Rectal smooth muscle tissue (tissue), 1 donor: ENCODE results near the gene SUN2.

Source experiments
- H3K27ac ChIP-seq: one replicate; pipeline ENCODE4 v1.7.0; 2013; ENCODE audit warnings: low read depth, low read length, inconsistent platforms
- H3K27me3 ChIP-seq: one replicate; pipeline ENCODE4 v1.7.0; 2013; ENCODE audit warnings: low read length; ENCODE audit not compliant: control insufficient read depth, insufficient read depth
- H3K36me3 ChIP-seq: one replicate; pipeline ENCODE4 v1.7.0; 2013; ENCODE audit warnings: low read length; ENCODE audit not compliant: control insufficient read depth, insufficient read depth
- H3K4me1 ChIP-seq: one replicate; pipeline ENCODE4 v1.7.0; 2013; ENCODE audit warnings: low read length; ENCODE audit not compliant: control insufficient read depth, insufficient read depth
- H3K4me3 ChIP-seq: one replicate; pipeline ENCODE4 v1.7.0; 2013; ENCODE audit warnings: low read length
- H3K9ac ChIP-seq: one replicate; pipeline ENCODE4 v1.7.0; 2013; ENCODE audit warnings: low read length

The SUN2 gene

DNA sequence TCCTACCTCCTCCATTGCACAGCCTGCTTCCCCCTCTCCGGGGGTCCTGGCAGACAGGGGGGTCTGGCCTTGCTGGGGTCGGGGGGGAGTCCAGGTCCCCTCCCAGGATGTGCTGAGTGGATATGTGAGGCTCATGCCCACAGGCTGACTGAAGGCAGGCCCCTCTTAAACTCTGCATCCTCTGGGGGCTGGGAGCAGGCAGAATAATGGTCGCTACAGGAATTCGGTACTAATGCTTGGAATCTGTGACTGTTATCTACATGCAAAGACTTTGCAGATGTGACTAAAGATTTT is 1.6 kb upstream of the SUN2 start:
- Histone ChIP-seq H3K9ac (no peak overlapping the region), H3K4me3 (no peak overlapping the region), H3K27ac (no peak overlapping the region), H3K4me1 (peaks cover 12% of the 10 kb centered on the region), H3K27me3 (no peaks in the 10 kb centered on the region), H3K36me3 (peaks cover under 1% of the 10 kb centered on the region)

DNA sequence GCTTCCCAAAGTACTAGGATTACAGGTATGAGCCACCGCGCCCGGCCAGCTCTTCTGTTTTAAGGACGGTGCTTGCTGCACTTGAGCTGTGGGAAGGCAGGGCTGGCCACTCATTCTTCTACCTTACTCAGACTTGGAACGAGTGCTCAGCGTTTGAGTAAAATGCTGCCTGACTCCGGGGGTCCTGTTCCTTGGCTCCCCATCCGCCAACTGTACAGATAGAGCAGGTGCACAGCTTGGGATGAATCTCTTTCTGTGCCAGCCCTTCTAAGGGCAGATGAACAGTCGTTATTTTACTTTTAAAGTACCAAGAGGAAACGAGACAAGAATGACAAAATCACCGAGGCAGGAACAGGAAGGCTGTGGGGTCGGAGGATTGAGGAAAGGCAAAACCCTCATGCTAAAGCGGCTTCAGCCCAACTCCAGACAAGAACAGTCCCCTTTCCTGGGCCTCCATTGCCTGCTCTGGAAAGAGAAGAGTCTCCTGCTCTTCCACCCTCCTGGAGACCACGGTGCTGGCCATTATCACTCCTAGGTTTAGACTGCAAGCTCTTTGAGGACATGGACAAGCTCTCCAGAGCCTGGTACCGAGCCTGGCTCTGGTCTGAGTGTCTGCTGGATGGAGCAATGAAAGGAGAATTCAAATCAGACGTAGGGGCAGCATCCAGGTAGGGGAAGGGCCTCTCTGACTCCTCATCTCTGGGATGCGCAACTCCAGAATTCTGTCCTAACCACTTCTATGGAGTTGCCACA is 1.1 kb upstream of the SUN2 start:
- Histone ChIP-seq H3K27ac (no peak overlapping the region), H3K4me1 (peaks cover 12% of the 10 kb centered on the region), H3K36me3 (peaks cover 6% of the 10 kb centered on the region), H3K27me3 (no peaks in the 10 kb centered on the region), H3K4me3 (peak overlapping the region; percentile 79), H3K9ac (no peak overlapping the region)

GRCh38 chr22:38755155-38755910 is 465 bp downstream of the SUN2 start:
- H3K27ac ChIP-seq, result peak overlapping the region; percentile 91
- H3K9ac ChIP-seq, result peak overlapping the region; percentile 71
- peaks cover 12% of the 10 kb centered on the region for H3K4me1 ChIP-seq
- peak overlapping the region; percentile 77 for H3K4me3 ChIP-seq
- peaks cover 20% of the 10 kb centered on the region for H3K36me3 ChIP-seq
- no peaks in the 10 kb centered on the region for H3K27me3 ChIP-seq

DNA sequence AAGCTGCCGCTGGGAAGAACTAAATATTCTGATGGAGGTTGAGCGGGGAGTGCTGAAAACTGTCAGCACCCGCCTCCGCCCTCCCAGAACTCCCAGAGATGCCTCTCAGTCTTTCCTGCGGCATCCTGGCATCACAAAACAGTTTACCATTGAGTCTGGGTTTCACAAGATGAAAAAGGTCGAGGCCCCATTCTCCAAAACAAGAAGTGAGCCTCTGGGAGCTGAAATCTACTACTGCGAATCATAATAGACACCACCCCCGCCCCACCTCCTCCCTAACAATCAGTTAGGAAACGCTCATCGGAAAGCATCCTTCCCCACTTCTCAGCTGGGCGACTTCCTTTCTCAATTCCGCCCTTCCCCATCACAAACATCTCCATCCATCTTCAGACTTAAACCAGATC is 1.0 kb downstream of the SUN2 start:
- peak overlapping the region; percentile 91 for H3K27ac ChIP-seq
- H3K4me1 ChIP-seq, result peaks cover 12% of the 10 kb centered on the region
- peaks cover 26% of the 10 kb centered on the region for H3K36me3 ChIP-seq
- H3K4me3 ChIP-seq, result peak overlapping the region; percentile 77
- peak overlapping the region; percentile 71 for H3K9ac ChIP-seq
- no peaks in the 10 kb centered on the region for H3K27me3 ChIP-seq

DNA sequence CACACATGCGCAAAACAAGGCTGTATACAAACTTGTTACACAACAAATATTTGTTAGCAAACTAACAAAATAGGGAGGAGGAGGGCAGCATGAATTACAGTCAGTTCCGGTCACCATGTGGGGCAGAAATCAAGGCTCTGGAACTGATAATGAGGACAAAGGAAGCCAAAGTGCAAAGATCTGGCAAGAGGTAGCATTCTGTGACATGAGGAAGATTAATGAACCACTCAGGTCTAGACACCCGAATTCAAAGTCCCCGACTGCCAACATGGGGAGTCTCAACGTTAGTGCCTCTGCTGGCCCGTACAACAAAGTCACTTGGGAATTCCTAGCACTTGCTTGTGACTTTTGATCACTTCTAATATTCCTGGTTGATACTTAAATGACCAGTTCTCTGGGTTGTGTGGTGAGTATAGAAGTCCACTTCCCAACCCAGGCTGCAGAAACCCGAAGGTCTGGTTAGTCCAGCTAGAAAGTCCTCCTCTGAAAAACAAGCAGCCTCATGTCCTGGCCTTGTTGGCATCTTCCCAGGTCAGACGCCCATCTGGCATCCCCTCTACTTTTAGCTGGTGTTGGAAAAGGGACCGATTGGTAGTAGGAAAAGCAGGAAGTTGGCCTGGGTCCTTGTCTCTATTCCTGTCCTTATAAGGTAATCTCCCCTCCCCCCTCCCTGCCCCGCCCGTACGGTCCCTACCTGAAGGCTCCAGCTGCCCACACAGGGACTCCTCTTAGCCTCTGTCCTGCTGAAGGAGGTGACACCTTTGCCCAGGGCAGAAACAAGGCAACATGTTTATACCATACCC is 1.6 kb downstream of the SUN2 start:
- H3K9ac ChIP-seq, result no peak overlapping the region
- peak overlapping the region; percentile 77 for H3K4me3 ChIP-seq
- peaks cover 12% of the 10 kb centered on the region for H3K4me1 ChIP-seq
- no peaks in the 10 kb centered on the region for H3K27me3 ChIP-seq
- H3K27ac ChIP-seq, result peak overlapping the region; percentile 91
- H3K36me3 ChIP-seq, result peaks cover 32% of the 10 kb centered on the region

- Histone ChIP-seq H3K27ac (no peak overlapping the region), H3K27me3 (no peaks in the 10 kb centered on the region), H3K4me3 (no peak overlapping the region), H3K4me1 (peaks cover 12% of the 10 kb centered on the region), H3K36me3 (peaks cover 39% of the 10 kb centered on the region), H3K9ac (no peak overlapping the region)
Measured at GRCh38 chr22:38751422-38752346, 4.1 kb downstream of the SUN2 start.

DNA sequence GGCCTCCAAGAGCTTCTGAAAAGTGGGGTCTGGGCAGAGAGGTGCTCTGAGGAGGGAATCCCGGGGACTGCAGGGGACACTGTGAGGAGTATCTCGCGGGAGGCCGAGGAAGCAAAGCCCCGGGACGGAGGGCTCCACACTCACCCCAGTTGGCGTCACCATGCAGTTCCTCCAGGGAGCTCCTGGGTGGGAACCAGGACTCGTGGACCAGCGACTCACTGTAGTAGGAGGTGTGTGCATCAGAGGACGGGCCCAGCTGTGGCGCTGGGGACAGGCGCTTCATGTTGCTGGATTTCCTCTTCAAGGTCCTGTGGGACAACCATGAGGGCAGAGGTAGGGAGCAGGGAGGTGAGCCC is 4.8 kb downstream of the SUN2 start:
- Histone ChIP-seq H3K36me3 (peaks cover 42% of the 10 kb centered on the region), H3K27ac (no peak overlapping the region), H3K4me3 (no peak overlapping the region), H3K4me1 (peaks cover 8% of the 10 kb centered on the region), H3K9ac (no peak overlapping the region), H3K27me3 (no peaks in the 10 kb centered on the region)

GRCh38 chr22:38750638-38751037 is 5.2 kb downstream of the SUN2 start:
- H3K4me3 ChIP-seq, result no peak overlapping the region
- no peak overlapping the region for H3K27ac ChIP-seq
- peaks cover 46% of the 10 kb centered on the region for H3K36me3 ChIP-seq
- no peaks in the 10 kb centered on the region for H3K27me3 ChIP-seq
- H3K4me1 ChIP-seq, result peaks cover 8% of the 10 kb centered on the region
- no peak overlapping the region for H3K9ac ChIP-seq

DNA sequence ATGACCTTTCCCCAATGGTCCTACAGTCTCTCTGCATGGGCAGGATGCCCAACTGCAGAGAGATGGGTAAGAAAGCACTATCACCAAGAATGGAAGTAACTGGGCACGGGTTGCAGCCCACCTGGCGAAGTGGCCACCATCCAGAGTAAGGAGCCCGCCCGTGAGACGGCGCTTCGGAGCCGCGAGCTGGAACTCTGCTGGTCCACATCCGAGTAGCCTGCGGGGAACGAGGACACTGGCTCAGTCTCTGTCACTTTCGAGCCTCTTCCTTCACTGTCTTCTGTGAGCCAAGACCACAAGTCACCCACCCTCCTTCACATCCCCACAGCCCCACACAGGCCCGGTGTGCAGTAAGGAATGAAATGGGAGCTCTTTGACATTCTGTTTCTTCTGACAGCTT is 5.7 kb downstream of the SUN2 start:
- Histone ChIP-seq H3K27ac (no peak overlapping the region), H3K36me3 (peaks cover 51% of the 10 kb centered on the region), H3K27me3 (no peaks in the 10 kb centered on the region), H3K9ac (no peak overlapping the region), H3K4me1 (peaks cover 8% of the 10 kb centered on the region), H3K4me3 (no peak overlapping the region)

DNA sequence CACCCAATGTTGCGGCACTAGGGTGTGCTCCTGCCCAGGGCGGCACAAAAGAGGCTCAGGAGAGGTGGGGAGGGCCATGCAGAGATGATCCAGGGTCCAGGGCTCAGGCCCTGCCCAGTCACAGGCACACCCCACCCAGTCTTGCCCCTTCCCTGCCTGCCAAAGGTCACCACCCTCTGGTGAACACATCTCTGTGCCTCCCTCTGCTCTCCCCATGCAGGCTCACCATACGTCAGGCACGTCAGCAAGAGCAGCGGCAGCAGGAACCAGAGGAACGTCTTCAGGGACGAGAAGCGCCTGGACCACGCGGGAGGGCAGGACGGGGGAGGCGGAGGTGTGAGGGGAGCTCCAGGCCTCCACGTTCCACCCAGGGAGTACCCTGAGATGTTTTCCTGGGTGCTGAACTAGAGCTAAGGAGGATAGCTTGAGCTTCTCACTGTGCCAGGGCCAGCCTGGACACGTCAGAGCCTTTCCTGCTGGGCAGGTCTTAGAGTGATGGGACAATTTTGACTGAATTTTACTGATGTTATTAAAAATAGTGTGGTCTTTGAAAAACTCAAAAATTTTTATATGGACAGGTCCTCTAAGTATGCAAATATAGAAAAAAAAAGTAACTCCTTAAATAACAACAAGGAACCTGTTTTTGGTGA is 7.2 kb downstream of the SUN2 start:
- Histone ChIP-seq H3K9ac (no peak overlapping the region), H3K27ac (no peak overlapping the region), H3K27me3 (no peaks in the 10 kb centered on the region), H3K36me3 (peaks cover 60% of the 10 kb centered on the region), H3K4me1 (peaks cover under 1% of the 10 kb centered on the region), H3K4me3 (no peak overlapping the region)

DNA sequence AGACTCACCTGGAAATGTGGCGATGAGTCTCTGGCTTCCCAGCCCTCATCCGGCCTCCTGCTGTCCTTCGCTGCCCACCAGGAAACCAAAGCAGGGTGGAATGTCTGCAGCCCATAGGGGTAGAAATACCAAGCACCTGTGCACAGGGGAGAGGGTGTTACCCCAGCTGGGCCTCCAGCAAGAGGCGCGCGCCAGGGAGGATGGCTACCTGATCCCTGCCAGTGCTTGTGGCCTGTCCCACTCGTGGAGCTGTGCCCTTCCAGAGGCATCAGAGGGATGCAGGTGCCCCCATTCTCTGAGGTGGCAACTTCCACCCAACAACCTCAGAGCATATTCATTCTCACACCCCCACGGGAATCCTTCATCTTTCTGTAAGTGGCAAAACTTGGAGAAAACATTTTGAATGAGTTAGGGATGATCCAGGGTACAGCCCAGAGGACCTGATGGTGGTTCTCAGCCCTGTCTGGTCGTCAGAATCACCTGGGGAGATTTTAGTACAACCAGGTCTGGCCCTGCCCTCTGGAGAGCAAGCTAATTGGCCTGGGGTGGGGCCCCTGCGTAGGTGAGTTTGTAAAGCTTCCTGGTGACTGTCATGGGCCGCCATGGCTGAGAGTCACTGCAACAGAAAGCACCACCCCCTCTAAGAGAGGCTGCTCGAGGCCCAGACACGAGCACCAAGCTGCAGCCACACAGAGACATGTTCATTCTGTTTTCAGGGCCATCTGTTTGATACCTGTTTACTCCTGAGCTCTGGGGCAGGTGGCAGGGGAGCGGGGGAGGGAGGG is 9.9 kb downstream of the SUN2 start:
- Histone ChIP-seq H3K4me1 (no peaks in the 10 kb centered on the region), H3K27me3 (no peaks in the 10 kb centered on the region), H3K9ac (no peak overlapping the region), H3K36me3 (peaks cover 68% of the 10 kb centered on the region), H3K4me3 (no peak overlapping the region), H3K27ac (no peak overlapping the region)
